Transverse colon (tissue), 4 donors: Measurements from ENCODE around the gene MTHFSD. TPM values are rescaled to one million over a fixed set of nuclear protein-coding genes. Genes with fewer than 3 reads are reported as not detected.
"Not testable (repeated sequence)": the region's sequence is repeated elsewhere in the genome, so short reads cannot be mapped to it uniquely, and the experiment has no call there.

Source experiments
- DNase-seq: peaks from one replicate; pipeline ENCODE4 v3.0.0-alpha.2; 2019
- H3K27ac ChIP-seq, 4 donors: fragments of 200-600 bp; sonication (generic); 2 replicates each; pipeline ENCODE4 v1.5.1; 2016 to 2018; ENCODE audit warnings: inconsistent platforms in 4 of 4
- H3K27me3 ChIP-seq: fragments of 200-600 bp; sonication (generic); 2 replicates; pipeline ENCODE4 v1.5.1; 2017; ENCODE audit warnings: inconsistent platforms
- H3K36me3 ChIP-seq, 4 donors: fragments of 200-600 bp; sonication (generic); 2 replicates each; pipeline ENCODE4 v1.5.1; 2017 to 2019; ENCODE audit warnings: inconsistent platforms in 4 of 4
- H3K4me1 ChIP-seq, 4 donors: fragments of 200-600 bp; sonication (generic); 2 replicates each; pipeline ENCODE4 v1.5.1; 2017 to 2020; ENCODE audit warnings: inconsistent platforms in 4 of 4
- H3K4me3 ChIP-seq, 4 donors: fragments of 200-600 bp; sonication (generic); 1 replicate in 1 of 4; 2 replicates in 3 of 4; pipeline versions ENCODE4 v1.5.1 to v1.6.1; 2017 to 2019; ENCODE audit warnings: inconsistent platforms in 4 of 4
- H3K9me3 ChIP-seq, 2 donors: fragments of 200-600 bp; sonication (generic); 2 replicates each; pipeline ENCODE4 v1.5.1; 2017 to 2019; ENCODE audit warnings: inconsistent platforms in 2 of 2
- CTCF ChIP-seq, 5 experiments: fragments of 200-600 bp in 3 of 5; fragments of 450-650 bp in 2 of 5; sonication (generic) in 3 of 5; IDR thresholded peaks; 1 replicate in 2 of 5; 2 replicates in 3 of 5; pipeline ENCODE4 v1.5.1; 2016 to 2017; ENCODE audit warnings: antibody characterized with exemption in 5 of 5, inconsistent platforms in 3 of 5, mild to moderate bottlenecking in 2 of 5, moderate library complexity in 1 of 5
- EP300 ChIP-seq: sonication (generic); formaldehyde crosslinking; IDR thresholded peaks from one replicate; pipeline ENCODE4 v1.6.1; 2017; ENCODE audit warnings: antibody characterized with exemption, low read depth
- POLR2A ChIP-seq: fragments of 450-650 bp; IDR thresholded peaks from one replicate; pipeline ENCODE4 v1.6.1; 2016; ENCODE audit warnings: antibody characterized with exemption, mild to moderate bottlenecking, moderate library complexity
- POLR2AphosphoS5 ChIP-seq, 3 donors: sonication (generic); formaldehyde crosslinking; IDR thresholded peaks; one replicate each; pipeline ENCODE4 v1.6.1; 2016; ENCODE audit warnings: antibody characterized with exemption in 3 of 3
- WGBS, 2 donors: methylation state at CpG; one replicate each; pipeline ENCODE4 v1.1.5; 2018; ENCODE audit warnings: low coverage in 1 of 2; 5-methylcytosine and 5-hydroxymethylcytosine counted together
- in situ Hi-C, 4 donors: fragments of 200-750 bp; cut with MboI; loops; one replicate each; pipeline versions ENCODE4 v1.15.0 to v1.15.1; 2017; ENCODE audit warnings: low sequenced_read_pairs in 3 of 4, low pct_ligation_motif_present in 1 of 4, low pct_unique_long_range_greater_than_20kb in 1 of 4
- intact Hi-C: fragments of 100-400 bp; cut with DNase I; formaldehyde crosslinking; loops from one replicate; pipeline ENCODE4 v1.15.1; 2023; ENCODE audit warnings: low total_unique reads
- total RNA-seq, 4 donors: library from RNA; depleted of rRNA; stranded (reverse); fragments of >200 nt; gene quantifications; one replicate each; pipeline ENCODE4 v1.1.0, GENCODE V29; 2016

MTHFSD gene
- total RNA-seq, 4 donors from 2014 or later, result 25.4 to 51.1 (median 30.0) TPM

GRCh38 chr16:86594721-86595120, 39.7 kb upstream of the MTHFSD start:
- WGBS, 2 donors, result 27 to 36% methylated on average over 8 of the region's 8 CpGs
- Histone ChIP-seq H3K27ac (no peak overlapping the region), H3K27me3 (peaks cover 91% of the 10 kb centered on the region), H3K36me3 (no peaks in the 10 kb centered on the region), H3K9me3 (no peaks in the 10 kb centered on the region), H3K4me1 (no peaks in the 10 kb centered on the region), H3K4me3 (no peak overlapping the region)
- no peak for TF ChIP-seq EP300
- no peak for TF ChIP-seq POLR2AphosphoS5 (IDR thresholded peaks at IDR 0.05)
- no peak for TF ChIP-seq POLR2A
- no peak for TF ChIP-seq CTCF (IDR thresholded peaks at IDR 0.05)
- intact Hi-C loops, result no loop called here
- in situ Hi-C loops, result no loop called here
- DNase-seq, result no peak

- in situ Hi-C loops (no loop called here), intact Hi-C loops (no loop called here)
- H3K4me3 ChIP-seq, result no peak overlapping the region
- H3K9me3 ChIP-seq, result no peaks in the 10 kb centered on the region
- TF ChIP-seq EP300 (no peak), POLR2AphosphoS5 (IDR thresholded peaks at IDR 0.05) (no peak), CTCF (IDR thresholded peaks at IDR 0.05) (no peak), POLR2A (no peak)
- H3K4me1 ChIP-seq, result no peaks in the 10 kb centered on the region
- DNase-seq, result no peak
- no peak overlapping the region for H3K27ac ChIP-seq
- H3K36me3 ChIP-seq, result no peaks in the 10 kb centered on the region
- WGBS, 2 donors, result 49 to 55% methylated on average over 2 to 13 of the region's 13 CpGs
- peaks cover 84% of the 10 kb centered on the region for H3K27me3 ChIP-seq
Measured at GRCh38 chr16:86593913-86594620, 39.0 kb upstream of the MTHFSD start.

GRCh38 chr16:86591270-86591669, 36.2 kb upstream of the MTHFSD start:
- no peaks in the 10 kb centered on the region for H3K36me3 ChIP-seq
- H3K9me3 ChIP-seq, result no peaks in the 10 kb centered on the region
- intact Hi-C loops, result no loop called here
- H3K4me3 ChIP-seq, result no peak overlapping the region
- peaks cover 61% of the 10 kb centered on the region for H3K27me3 ChIP-seq
- H3K4me1 ChIP-seq, result no peaks in the 10 kb centered on the region
- no peak overlapping the region for H3K27ac ChIP-seq
- WGBS, 2 donors, result 85 to 87% methylated on average over 4 of the region's 4 CpGs
- TF ChIP-seq POLR2A, result no peak
- TF ChIP-seq POLR2AphosphoS5 (IDR thresholded peaks at IDR 0.05), result no peak
- no peak for TF ChIP-seq CTCF (IDR thresholded peaks at IDR 0.05)
- no peak for TF ChIP-seq EP300
- no peak for DNase-seq
- in situ Hi-C loops, result no loop called here

GRCh38 chr16:86590501-86591144, 35.6 kb upstream of the MTHFSD start:
- DNase-seq, result no peak
- Histone ChIP-seq H3K36me3 (no peaks in the 10 kb centered on the region), H3K27ac (no peak overlapping the region), H3K4me3 (no peak overlapping the region), H3K27me3 (peaks cover 56% of the 10 kb centered on the region), H3K4me1 (no peaks in the 10 kb centered on the region), H3K9me3 (no peaks in the 10 kb centered on the region)
- intact Hi-C loops (no loop called here), in situ Hi-C loops (no loop called here)
- TF ChIP-seq EP300, result no peak
- no peak for TF ChIP-seq CTCF (IDR thresholded peaks at IDR 0.05)
- no peak for TF ChIP-seq POLR2AphosphoS5 (IDR thresholded peaks at IDR 0.05)
- TF ChIP-seq POLR2A, result no peak
- WGBS, 2 donors, result 69 to 74% methylated on average over 4 of the region's 4 CpGs

- H3K9me3 ChIP-seq, DNase-seq, intact Hi-C loops, H3K36me3 ChIP-seq, in situ Hi-C loops, H3K4me1 ChIP-seq, H3K4me3 ChIP-seq, H3K27ac ChIP-seq: not testable (repeated sequence)
- H3K27me3 ChIP-seq, result peaks cover 33% of the 10 kb centered on the region
- 88 to 95% methylated on average over 3 of the region's 3 CpGs for WGBS, 2 donors
Measured at GRCh38 chr16:86587955-86588354, 32.9 kb upstream of the MTHFSD start.
